GM12878 (cell line): ENCODE measurements around the gene BTBD9. TPM values are rescaled to one million over a fixed set of nuclear protein-coding genes. Genes with fewer than 3 reads are reported as not detected.

ENCODE experiments used
- ATAC-seq: fragments of 200-7000 bp; cut with Tn5 transposase; 3 replicates; pipeline ENCODE4 v1.9.1; 2020; ENCODE audit warnings: mild to moderate bottlenecking, moderate library complexity
- BruUV-seq: library from RNA; stranded (reverse); fragments of 400-500 nt; replicated peaks from 2 replicates; lab custom pipeline; 2021; lab: Mats Ljungman, UMichigan
- CTCF ChIA-PET: fragments of 300-600 bp; sonication (Branson Sonifier 250); formaldehyde crosslinking; extraction: SDS; loops from one replicate; lab custom pipeline; 2021; ENCODE audit warnings: inconsistent platforms; lab: Yijun Ruan, JAX
- POLR2A ChIA-PET: fragments of 350-600 bp; formaldehyde crosslinking; extraction: SDS; loops from one replicate; lab custom pipeline; 2021; ENCODE audit warnings: inconsistent platforms; lab: Charles Lee
- RAD21 ChIA-PET: fragments of 300-600 bp; sonication (Branson Sonifier 250); formaldehyde crosslinking; loops from one replicate; lab custom pipeline; 2023; ENCODE audit warnings: antibody characterized with exemption; ENCODE audit not compliant: unreplicated experiment; lab: Charles Lee
- SMC1A ChIA-PET: fragments of 300-600 bp; sonication (Branson Sonifier 250); formaldehyde crosslinking; loops from one replicate; lab custom pipeline; 2023; ENCODE audit not compliant: unreplicated experiment, uncharacterized antibody; lab: Charles Lee
- DNase-seq: peaks from one replicate; pipeline ENCODE4 v3.0.0-alpha.2; 2011; ENCODE audit warnings: low read depth, low spot score
- FAIRE-seq: peaks from 3 replicates; lab custom pipeline; 2011; peaks lifted over from hg19 to GRCh38; lab: Jason Lieb, UNC
- H2AFZ ChIP-seq: 2 replicates; pipeline ENCODE4 v1.6.0; 2011; ENCODE audit warnings: low read depth, low read length, control low read depth; ENCODE audit not compliant: control insufficient read depth
- H3K27ac ChIP-seq: 2 replicates; pipeline ENCODE4 v1.5.1; 2011; ENCODE audit warnings: control low read depth; ENCODE audit not compliant: control insufficient read depth, insufficient read depth
- H3K27me3 ChIP-seq, 2 experiments: replicated peaks in 1 of 2; 2 replicates each; pipeline versions ENCODE4 v1.6.0 to v1.6.1; 2011; ENCODE audit warnings: low read length in 1 of 2; ENCODE audit not compliant: control insufficient read depth in 2 of 2, insufficient read depth in 2 of 2
- H3K36me3 ChIP-seq, 2 experiments: 2 replicates each; pipeline ENCODE4 v1.5.1; 2011; ENCODE audit warnings: low read length in 1 of 2; ENCODE audit not compliant: control insufficient read depth in 2 of 2, insufficient read depth in 2 of 2
- H3K4me1 ChIP-seq: 2 replicates; pipeline ENCODE4 v1.6.1; 2011; ENCODE audit warnings: mild to moderate bottlenecking, low read length, moderate library complexity, mixed read lengths; ENCODE audit not compliant: control insufficient read depth, insufficient read depth
- H3K4me2 ChIP-seq: 2 replicates; pipeline ENCODE4 v1.6.0; 2011; ENCODE audit warnings: control low read depth; ENCODE audit not compliant: control insufficient read depth, insufficient read depth
- H3K4me3 ChIP-seq: fragments of 200-600 bp; sonication (generic); 2 replicates; pipeline ENCODE4 v1.5.1; 2016
- H3K79me2 ChIP-seq: 2 replicates; pipeline ENCODE4 v1.6.0; 2011; ENCODE audit warnings: low read length; ENCODE audit not compliant: control insufficient read depth, insufficient read depth
- H3K9ac ChIP-seq: 2 replicates; pipeline ENCODE4 v1.8.0; 2011; ENCODE audit warnings: low read length, control low read depth, mixed read lengths; ENCODE audit not compliant: control insufficient read depth, insufficient read depth
- H3K9me3 ChIP-seq: replicated peaks from 3 replicates; pipeline ENCODE4 v1.5.1; 2011; ENCODE audit warnings: mild to moderate bottlenecking, low read length; ENCODE audit not compliant: control insufficient read depth, insufficient read depth
- H4K20me1 ChIP-seq: 2 replicates; pipeline ENCODE4 v1.6.0; 2011; ENCODE audit not compliant: control insufficient read depth, insufficient read depth
- ATF2 ChIP-seq: IDR thresholded peaks from 2 replicates; pipeline ENCODE4 v1.6.1; 2012; ENCODE audit warnings: low read length, inconsistent platforms
- CEBPZ ChIP-seq: fragments of 150-350 bp; IDR thresholded peaks from 2 replicates; pipeline ENCODE4 v1.6.1; 2016; ENCODE audit warnings: low read depth, low read length
- ESRRA ChIP-seq: IDR thresholded peaks from 2 replicates; pipeline ENCODE4 v1.6.1; 2012; ENCODE audit warnings: mild to moderate bottlenecking, low read length, improper control_type of control experiment
- GABPA ChIP-seq: IDR thresholded peaks from 2 replicates; pipeline ENCODE4 v1.6.1; 2014; ENCODE audit warnings: antibody characterized with exemption, low read depth, mild to moderate bottlenecking, inconsistent platforms
- MYC ChIP-seq: IDR thresholded peaks from 2 replicates; pipeline ENCODE4 v1.6.1; 2011; ENCODE audit warnings: mild to moderate bottlenecking, low read length, moderate library complexity, inconsistent platforms; ENCODE audit not compliant: insufficient read depth, insufficient replicate concordance, insufficient read length, severe bottlenecking
- PAX5 ChIP-seq: IDR thresholded peaks from 2 replicates; pipeline ENCODE4 v1.6.1; 2011; ENCODE audit warnings: low read depth, low read length, borderline replicate concordance
- ZBTB33 ChIP-seq: fragments of 450-650 bp; IDR thresholded peaks from 2 replicates; pipeline ENCODE4 v1.6.1; 2017; ENCODE audit warnings: mild to moderate bottlenecking
- ZNF622 ChIP-seq: fragments of 450-650 bp; IDR thresholded peaks from 2 replicates; pipeline ENCODE4 v1.6.1; 2017; ENCODE audit warnings: mild to moderate bottlenecking, inconsistent platforms
- ZSCAN29 ChIP-seq: fragments of 450-650 bp; IDR thresholded peaks from 2 replicates; pipeline ENCODE4 v1.6.1; 2017; ENCODE audit warnings: mild to moderate bottlenecking, moderate library complexity
- WGBS: methylation state at CpG from one replicate; pipeline ENCODE4 v1.1.6; 2016; ENCODE audit warnings: low lambda C conversion rate; ENCODE audit not compliant: insufficient replicate concordance, insufficient coverage; ENCODE audit errors: missing lambda C conversion rate; 5-methylcytosine and 5-hydroxymethylcytosine counted together
- in situ Hi-C: fragments of 300-500 bp; cut with MboI; formaldehyde crosslinking; loops from 9 replicates; pipeline ENCODE4 v1.14.3; 2018; ENCODE audit warnings: mixed read lengths
- intact Hi-C: fragments of 100-400 bp; cut with micrococcal nuclease; formaldehyde crosslinking; loops from one replicate; pipeline ENCODE4 v1.14.2; 2022; ENCODE audit not compliant: unreplicated experiment
- polyA plus RNA-seq, 11 experiments: library from polyadenylated mRNA; depleted of rRNA in 4 of 11; unstranded in 6 of 11; stranded (reverse) in 5 of 11; fragments of >200 nt; fragmentation: Nextera tagmentation in 4 of 11; fragmentation: Illumina TruSeq in 1 of 11; extraction: Ambion mirVana in 4 of 11; extraction: Trizol in 1 of 11; gene quantifications; 1 replicate in 1 of 11; 2 replicates in 10 of 11; pipeline versions ENCODE4 v1.2.1 to v1.2.3, GENCODE V29; 2011 to 2016; ENCODE audit warnings: inconsistent platforms in 2 of 11, missing spikeins in 2 of 11, low read depth in 1 of 11
- total RNA-seq, 4 experiments: library from RNA; depleted of rRNA in 3 of 4; stranded (reverse); fragments of >200 nt in 3 of 4; fragmentation: Illumina TruSeq in 1 of 4; extraction: Trizol in 1 of 4; gene quantifications; 2 replicates each; pipeline versions ENCODE4 v1.2.1 to v1.2.3, GENCODE V29; 2013 to 2021
- TF ChIP-seq, protein P1 (sequence below): fragments of 450-650 bp; IDR thresholded peaks from 2 replicates; pipeline ENCODE4 v1.6.1; 2017; ENCODE audit warnings: mild to moderate bottlenecking, moderate library complexity
- TF ChIP-seq, protein P2 (sequence below): fragments of 150-350 bp; IDR thresholded peaks from 2 replicates; pipeline ENCODE4 v1.6.1; 2014; ENCODE audit warnings: mild to moderate bottlenecking, low read depth, low read length

BTBD9 gene
- total and polyA plus RNA-seq, 10 of the 15 experiments (the other 5 are each of a cell fraction or from before 2014, with no cell fraction given), result 0.22 to 8.6 (median 4.6) TPM

GRCh38 chr6:38150021-38150420, 489.7 kb downstream of the BTBD9 start:
- intact Hi-C loops, result no loop called here
- no peak for FAIRE-seq
- TF ChIP-seq, protein P1, sequence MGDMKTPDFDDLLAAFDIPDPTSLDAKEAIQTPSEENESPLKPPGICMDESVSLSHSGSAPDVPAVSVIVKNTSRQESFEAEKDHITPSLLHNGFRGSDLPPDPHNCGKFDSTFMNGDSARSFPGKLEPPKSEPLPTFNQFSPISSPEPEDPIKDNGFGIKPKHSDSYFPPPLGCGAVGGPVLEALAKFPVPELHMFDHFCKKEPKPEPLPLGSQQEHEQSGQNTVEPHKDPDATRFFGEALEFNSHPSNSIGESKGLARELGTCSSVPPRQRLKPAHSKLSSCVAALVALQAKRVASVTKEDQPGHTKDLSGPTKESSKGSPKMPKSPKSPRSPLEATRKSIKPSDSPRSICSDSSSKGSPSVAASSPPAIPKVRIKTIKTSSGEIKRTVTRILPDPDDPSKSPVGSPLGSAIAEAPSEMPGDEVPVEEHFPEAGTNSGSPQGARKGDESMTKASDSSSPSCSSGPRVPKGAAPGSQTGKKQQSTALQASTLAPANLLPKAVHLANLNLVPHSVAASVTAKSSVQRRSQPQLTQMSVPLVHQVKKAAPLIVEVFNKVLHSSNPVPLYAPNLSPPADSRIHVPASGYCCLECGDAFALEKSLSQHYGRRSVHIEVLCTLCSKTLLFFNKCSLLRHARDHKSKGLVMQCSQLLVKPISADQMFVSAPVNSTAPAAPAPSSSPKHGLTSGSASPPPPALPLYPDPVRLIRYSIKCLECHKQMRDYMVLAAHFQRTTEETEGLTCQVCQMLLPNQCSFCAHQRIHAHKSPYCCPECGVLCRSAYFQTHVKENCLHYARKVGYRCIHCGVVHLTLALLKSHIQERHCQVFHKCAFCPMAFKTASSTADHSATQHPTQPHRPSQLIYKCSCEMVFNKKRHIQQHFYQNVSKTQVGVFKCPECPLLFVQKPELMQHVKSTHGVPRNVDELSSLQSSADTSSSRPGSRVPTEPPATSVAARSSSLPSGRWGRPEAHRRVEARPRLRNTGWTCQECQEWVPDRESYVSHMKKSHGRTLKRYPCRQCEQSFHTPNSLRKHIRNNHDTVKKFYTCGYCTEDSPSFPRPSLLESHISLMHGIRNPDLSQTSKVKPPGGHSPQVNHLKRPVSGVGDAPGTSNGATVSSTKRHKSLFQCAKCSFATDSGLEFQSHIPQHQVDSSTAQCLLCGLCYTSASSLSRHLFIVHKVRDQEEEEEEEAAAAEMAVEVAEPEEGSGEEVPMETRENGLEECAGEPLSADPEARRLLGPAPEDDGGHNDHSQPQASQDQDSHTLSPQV, result no peak
- TF ChIP-seq PAX5 (no peak), MYC (no peak), ZBTB33 (no peak), ATF2 (no peak), CEBPZ (no peak), GABPA (no peak), ZNF622 (no peak), ESRRA (no peak), ZSCAN29 (no peak)
- TF ChIP-seq, protein P2, sequence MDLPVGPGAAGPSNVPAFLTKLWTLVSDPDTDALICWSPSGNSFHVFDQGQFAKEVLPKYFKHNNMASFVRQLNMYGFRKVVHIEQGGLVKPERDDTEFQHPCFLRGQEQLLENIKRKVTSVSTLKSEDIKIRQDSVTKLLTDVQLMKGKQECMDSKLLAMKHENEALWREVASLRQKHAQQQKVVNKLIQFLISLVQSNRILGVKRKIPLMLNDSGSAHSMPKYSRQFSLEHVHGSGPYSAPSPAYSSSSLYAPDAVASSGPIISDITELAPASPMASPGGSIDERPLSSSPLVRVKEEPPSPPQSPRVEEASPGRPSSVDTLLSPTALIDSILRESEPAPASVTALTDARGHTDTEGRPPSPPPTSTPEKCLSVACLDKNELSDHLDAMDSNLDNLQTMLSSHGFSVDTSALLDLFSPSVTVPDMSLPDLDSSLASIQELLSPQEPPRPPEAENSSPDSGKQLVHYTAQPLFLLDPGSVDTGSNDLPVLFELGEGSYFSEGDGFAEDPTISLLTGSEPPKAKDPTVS, result no peak

More at GRCh38 chr6:38150021-38150420, 489.7 kb downstream of the BTBD9 start:
- no peaks in the 10 kb centered on the region for H3K79me2 ChIP-seq
- in situ Hi-C loops, result no loop called here
- ChIA-PET CTCF (interaction anchor here (0.6 kb wide), 1 partner anchor 421 kb away, joined by 3 read pairs; no protein-coding TSS in a partner anchor), POLR2A (no interaction called here), RAD21 (no interaction called here), SMC1A (interaction anchor here (0.5 to 1.7 kb wide), 2 partner anchors 10 to 497 kb away, joined by 3 to 4 read pairs; no protein-coding TSS in a partner anchor)
- ATAC-seq, result no peak
- peaks cover 4 to 6% of the 10 kb centered on the region in 2 experiments for H3K36me3 ChIP-seq
- no peaks in the 10 kb centered on the region for H3K27me3 ChIP-seq
- no peaks in the 10 kb centered on the region for H3K9me3 ChIP-seq
- DNase-seq, result no peak
- no peak overlapping the region for H3K9ac ChIP-seq
- H2AFZ ChIP-seq, result no peak overlapping the region
- H3K4me2 ChIP-seq, result no peak overlapping the region
- H3K27ac ChIP-seq, result no peak overlapping the region
- H3K4me1 ChIP-seq, result no peaks in the 10 kb centered on the region
- no TSS peak for BruUV-seq
- no peak overlapping the region for H3K4me3 ChIP-seq
- 100% methylated on average over 3 of the region's 3 CpGs for WGBS
- 0 out of 2 replicates have a peak, but pooled peaks cover 2% of the 10 kb centered on the region for H4K20me1 ChIP-seq
